Thymus (tissue), 11 donors: ENCODE results near the gene CXCL6. TPM values are rescaled to one million over a fixed set of nuclear protein-coding genes. Genes with fewer than 3 reads are reported as not detected.

Experiments used
- DNase-seq, 9 donors: peaks; one replicate each; pipeline ENCODE4 v3.0.0-alpha.2; 2013; ENCODE audit warnings: low spot score in 9 of 9, low read depth in 6 of 9, missing footprints in 1 of 9
- H3K27ac ChIP-seq, 2 donors: one replicate each; pipeline ENCODE4 v1.5.1; 2013; ENCODE audit warnings: control low read depth in 1 of 2, low read depth in 1 of 2, low read length in 1 of 2, mild to moderate bottlenecking in 1 of 2, moderate library complexity in 1 of 2
- H3K27me3 ChIP-seq, 2 donors: one replicate each; pipeline ENCODE4 v1.5.1; 2013; ENCODE audit warnings: low read length in 1 of 2; ENCODE audit not compliant: control insufficient read depth in 2 of 2, insufficient read depth in 1 of 2
- H3K36me3 ChIP-seq, 2 donors: one replicate each; pipeline ENCODE4 v1.5.1; 2013; ENCODE audit warnings: low read length in 1 of 2, mild to moderate bottlenecking in 1 of 2, moderate library complexity in 1 of 2; ENCODE audit not compliant: control insufficient read depth in 2 of 2, insufficient read depth in 2 of 2
- H3K4me1 ChIP-seq, 2 donors: one replicate each; pipeline ENCODE4 v1.5.1; 2013; ENCODE audit warnings: low read length in 2 of 2; ENCODE audit not compliant: control insufficient read depth in 2 of 2, insufficient read depth in 2 of 2
- H3K4me3 ChIP-seq, 2 donors: one replicate each; pipeline ENCODE4 v1.5.1; 2013; ENCODE audit warnings: low read length in 2 of 2, control low read depth in 1 of 2, mild to moderate bottlenecking in 1 of 2
- H3K9me3 ChIP-seq, 2 donors: one replicate each; pipeline ENCODE4 v1.5.1; 2013; ENCODE audit warnings: low read length in 1 of 2, mild to moderate bottlenecking in 1 of 2; ENCODE audit not compliant: control insufficient read depth in 2 of 2, insufficient read depth in 1 of 2
- WGBS: extraction: QIAGEN DNeasy Blood & Tissue Kit; methylation state at CpG from one replicate; pipeline ENCODE4 v1.1.7; 2013; 5-methylcytosine and 5-hydroxymethylcytosine counted together
- polyA plus RNA-seq: library from polyadenylated mRNA; stranded (reverse); fragments of 200-250 nt; gene quantifications from one replicate; pipeline ENCODE4 v1.2.3, GENCODE V29; 2013
- total RNA-seq: library from RNA; stranded (reverse); fragments of 120-200 nt; gene quantifications from one replicate; pipeline ENCODE4 v1.2.4, GENCODE V29; 2013
- donor health status: healthy.

CXCL6 gene
- total and polyA plus RNA-seq, 2 donors = 0.85 to 10.3 TPM

GRCh38 chr4:73885574-73886267 is 49.2 kb downstream of the CXCL6 start:
- WGBS = 93% methylated on average over 4 of the region's 4 CpGs
- H3K36me3 ChIP-seq = no peaks in the 10 kb centered on the region

More at GRCh38 chr4:73885574-73886267, 49.2 kb downstream of the CXCL6 start:
- Histone ChIP-seq H3K9me3 (no peaks in the 10 kb centered on the region), H3K27me3 (no peaks in the 10 kb centered on the region), H3K4me3 (no peak overlapping the region), H3K27ac (no peak overlapping the region), H3K4me1 (no peaks in the 10 kb centered on the region)
- no peak for DNase-seq

Other genes starting within 250 kb of the CXCL6 start
- gene RASSF6, start 216.2 kb upstream of the CXCL6 start, total RNA-seq = 16.6 TPM
- gene RASSF6, start 216.2 kb upstream of the CXCL6 start, polyA plus RNA-seq = 10.2 TPM
- 3.7 TPM for gene CXCL8, start 96.1 kb upstream of the CXCL6 start, total RNA-seq
- 11.0 TPM for gene CXCL8, start 96.1 kb upstream of the CXCL6 start, polyA plus RNA-seq
- 0.14 TPM for gene PF4V1, start 16.6 kb downstream of the CXCL6 start, total RNA-seq
- 0.57 TPM for gene PF4V1, start 16.6 kb downstream of the CXCL6 start, polyA plus RNA-seq
- 0.57 TPM for gene CXCL1, start 32.7 kb downstream of the CXCL6 start, total RNA-seq
- gene CXCL1, start 32.7 kb downstream of the CXCL6 start, polyA plus RNA-seq = 37.7 TPM
- 0.71 TPM for gene PF4, start 145.3 kb downstream of the CXCL6 start, total RNA-seq
- 0.14 TPM for gene PF4, start 145.3 kb downstream of the CXCL6 start, polyA plus RNA-seq
- gene PPBP, start 151.5 kb downstream of the CXCL6 start, total RNA-seq = 3.2 TPM
- gene PPBP, start 151.5 kb downstream of the CXCL6 start, polyA plus RNA-seq = 3.7 TPM
- 0.24 TPM for gene CXCL5, start 162.0 kb downstream of the CXCL6 start, total RNA-seq
- 1.9 TPM for gene CXCL5, start 162.0 kb downstream of the CXCL6 start, polyA plus RNA-seq
- gene CXCL3, start 202.0 kb downstream of the CXCL6 start, total RNA-seq = 3.2 TPM
- 3.3 TPM for gene CXCL3, start 202.0 kb downstream of the CXCL6 start, polyA plus RNA-seq